SK-N-SH (cell line): ENCODE measurements around the gene PDF. TPM values are rescaled to one million over a fixed set of nuclear protein-coding genes. Genes with fewer than 3 reads are reported as not detected.

ENCODE experiments used
- CTCF ChIA-PET: fragments of 300-600, 350-600 bp; formaldehyde crosslinking; extraction: SDS; loops from one replicate; lab custom pipeline; 2021; lab: Yijun Ruan, JAX
- POLR2A ChIA-PET: fragments of 350-600 bp; sonication (Branson Sonifier 250); formaldehyde crosslinking; extraction: SDS; loops from one replicate; lab custom pipeline; 2020; ENCODE audit warnings: antibody characterized with exemption, inconsistent platforms; lab: Yijun Ruan, JAX
- DNase-seq: peaks from one replicate; pipeline ENCODE4 v3.0.0; 2012
- H2AFZ ChIP-seq: fragments of 200-600 bp; sonication (generic); 2 replicates; pipeline ENCODE4 v1.8.1; 2016; ENCODE audit warnings: antibody characterized with exemption, mild to moderate bottlenecking, low read depth
- H3F3A ChIP-seq: fragments of 200-600 bp; sonication (generic); replicated peaks from 2 replicates; pipeline ENCODE3; 2016; ENCODE audit warnings: antibody characterized with exemption, mild to moderate bottlenecking; ENCODE audit not compliant: insufficient read depth
- H3K27ac ChIP-seq, 2 experiments: fragments of 200-500 bp in 1 of 2; fragments of 200-600 bp in 1 of 2; sonication (Bioruptor generic) in 1 of 2; sonication (generic), shearing (Covaris generic) in 1 of 2; 2 replicates each; pipeline versions ENCODE4 v1.5.1 to v1.6.1; 2014 to 2016; ENCODE audit warnings: low read depth in 2 of 2, inconsistent platforms in 1 of 2, low read length in 1 of 2, mild to moderate bottlenecking in 1 of 2, mixed read lengths in 1 of 2
- H3K27me3 ChIP-seq: fragments of 200-600 bp; sonication (generic), shearing (Covaris generic); 2 replicates; pipeline ENCODE4 v1.6.1; 2016; ENCODE audit warnings: mixed run types; ENCODE audit not compliant: insufficient read depth
- H3K36me3 ChIP-seq, 2 experiments: fragments of 200-500 bp in 1 of 2; fragments of 200-600 bp in 1 of 2; sonication (Bioruptor generic) in 1 of 2; sonication (generic) in 1 of 2; replicated peaks in 1 of 2; 2 replicates each; pipeline versions ENCODE3 to v1.5.1; 2014 to 2016; ENCODE audit warnings: low read length in 1 of 2, mild to moderate bottlenecking in 1 of 2; ENCODE audit not compliant: insufficient read depth in 2 of 2, control insufficient read depth in 1 of 2
- H3K4me1 ChIP-seq, 2 experiments: fragments of 200-500 bp in 1 of 2; fragments of 200-600 bp in 1 of 2; sonication (Bioruptor generic) in 1 of 2; sonication (generic), shearing (Covaris generic) in 1 of 2; 2 replicates each; pipeline versions ENCODE4 v1.5.1 to v1.6.1; 2014 to 2016; ENCODE audit warnings: low read depth in 1 of 2, low read length in 1 of 2, mixed run types in 1 of 2; ENCODE audit not compliant: insufficient read depth in 2 of 2, control insufficient read depth in 1 of 2
- H3K4me2 ChIP-seq: fragments of 200-600 bp; sonication (generic), shearing (Covaris generic); 2 replicates; pipeline ENCODE4 v1.6.1; 2017; ENCODE audit warnings: mixed run types
- H3K4me3 ChIP-seq, 2 experiments: fragments of 200-500 bp in 1 of 2; fragments of 200-600 bp in 1 of 2; sonication (Bioruptor generic) in 1 of 2; sonication (generic), shearing (Covaris generic) in 1 of 2; 2 replicates each; pipeline versions ENCODE4 v1.5.1 to v1.8.1; 2014 to 2016; ENCODE audit warnings: low read depth in 2 of 2, inconsistent platforms in 1 of 2, low read length in 1 of 2, mild to moderate bottlenecking in 1 of 2, mixed read lengths in 1 of 2, moderate library complexity in 1 of 2
- H3K79me2 ChIP-seq: fragments of 200-600 bp; sonication (generic); 2 replicates; pipeline ENCODE4 v1.8.1; 2017; ENCODE audit warnings: mild to moderate bottlenecking; ENCODE audit not compliant: insufficient read depth
- H3K9ac ChIP-seq: fragments of 200-600 bp; sonication (generic); 2 replicates; pipeline ENCODE4 v1.6.1; 2017; ENCODE audit warnings: mixed run types
- H3K9me2 ChIP-seq: fragments of 200-600 bp; sonication (generic); 2 replicates; pipeline ENCODE4 v1.6.1; 2017; ENCODE audit warnings: mixed run types
- H3K9me3 ChIP-seq: fragments of 200-600 bp; sonication (generic); 2 replicates; pipeline ENCODE4 v1.6.1; 2017; ENCODE audit warnings: mixed run types, mild to moderate bottlenecking, moderate library complexity
- H4K20me1 ChIP-seq: fragments of 200-600 bp; sonication (generic); 2 replicates; pipeline ENCODE4 v1.6.1; 2017; ENCODE audit warnings: mild to moderate bottlenecking, mixed run types; ENCODE audit not compliant: insufficient read depth
- CHD2 ChIP-seq: fragments of 150-350 bp; IDR thresholded peaks from 2 replicates; pipeline ENCODE4 v1.6.1; 2018; ENCODE audit warnings: low read length; ENCODE audit not compliant: partially characterized antibody
- EP300 ChIP-seq, 2 experiments: IDR thresholded peaks; 2 replicates each; pipeline versions ENCODE4 v1.4.0 to v1.6.1; 2012; ENCODE audit warnings: borderline replicate concordance in 1 of 2, low read depth in 1 of 2, low read length in 1 of 2
- FOXJ3 ChIP-seq: sonication (generic); formaldehyde crosslinking; IDR thresholded peaks from 2 replicates; pipeline ENCODE4 v1.5.1; 2020; ENCODE audit warnings: mild to moderate bottlenecking, missing genetic modification reagents
- FOXM1 ChIP-seq: IDR thresholded peaks from 2 replicates; pipeline ENCODE4 v1.4.0; 2012; ENCODE audit warnings: low read depth, mild to moderate bottlenecking
- MXI1 ChIP-seq: IDR thresholded peaks from 2 replicates; pipeline ENCODE4 v1.6.1; 2012; ENCODE audit warnings: mild to moderate bottlenecking, low read depth, low read length, improper control_type of control experiment
- POLR2AphosphoS5 ChIP-seq: IDR thresholded peaks from 2 replicates; pipeline ENCODE4 v1.6.1; 2012; ENCODE audit warnings: low read depth, low read length
- SMC3 ChIP-seq: IDR thresholded peaks from 2 replicates; pipeline ENCODE4 v1.6.1; 2012; ENCODE audit warnings: low read depth, low read length, improper control_type of control experiment
- YY1 ChIP-seq: IDR thresholded peaks from 2 replicates; pipeline ENCODE4 v1.4.0; 2012; ENCODE audit warnings: low read depth, mild to moderate bottlenecking
- WGBS: methylation state at CpG from one replicate; pipeline ENCODE4 v1.1.6; 2017; ENCODE audit warnings: low lambda C conversion rate; 5-methylcytosine and 5-hydroxymethylcytosine counted together
- polyA plus RNA-seq, 3 experiments: library from polyadenylated mRNA; depleted of rRNA; stranded (reverse); fragments of >200 nt; gene quantifications; 2 replicates each; pipeline ENCODE4 v1.2.3, GENCODE V29; 2012
- TF ChIP-seq, protein P1 (sequence below): IDR thresholded peaks from 2 replicates; pipeline ENCODE4 v1.4.0; 2012; ENCODE audit warnings: low read depth, borderline replicate concordance
- TF ChIP-seq, protein P2 (sequence below): IDR thresholded peaks from 2 replicates; pipeline ENCODE4 v1.4.0; 2012; ENCODE audit warnings: low read depth, borderline replicate concordance
- TF ChIP-seq, protein P3 (sequence below): fragments of 150-350 bp; IDR thresholded peaks from 2 replicates; pipeline ENCODE4 v1.6.1; 2016; ENCODE audit warnings: mild to moderate bottlenecking, low read depth, low read length
- TF ChIP-seq, protein P4 (sequence below): IDR thresholded peaks from 2 replicates; pipeline ENCODE4; 2012

PDF gene
- polyA plus RNA-seq, 1 of the 3 experiments (the other 2 are of a cell fraction) = 22.0 TPM

DNA sequence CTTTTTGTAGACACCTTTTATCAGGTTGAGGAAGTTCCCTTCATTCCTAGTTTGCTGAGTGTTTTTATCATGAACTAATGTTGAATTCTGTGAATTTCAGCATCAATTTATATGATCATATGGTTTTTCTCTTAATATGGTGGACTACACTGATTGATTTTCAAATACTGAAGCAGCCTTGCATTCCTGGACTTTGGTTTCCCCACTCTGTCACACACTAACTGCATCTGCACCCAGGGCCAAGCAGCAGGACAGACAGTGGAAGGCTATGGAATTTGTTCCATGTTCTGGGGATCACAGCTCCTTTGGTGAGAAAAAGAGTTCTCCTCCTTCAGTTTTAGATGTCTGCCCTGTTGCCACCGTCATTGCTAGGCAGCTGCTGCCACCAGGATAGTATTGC, 47.6 kb upstream of the PDF start:
- H3K4me1 ChIP-seq = no peaks in the 10 kb centered on the region
- TF ChIP-seq, protein P1, sequence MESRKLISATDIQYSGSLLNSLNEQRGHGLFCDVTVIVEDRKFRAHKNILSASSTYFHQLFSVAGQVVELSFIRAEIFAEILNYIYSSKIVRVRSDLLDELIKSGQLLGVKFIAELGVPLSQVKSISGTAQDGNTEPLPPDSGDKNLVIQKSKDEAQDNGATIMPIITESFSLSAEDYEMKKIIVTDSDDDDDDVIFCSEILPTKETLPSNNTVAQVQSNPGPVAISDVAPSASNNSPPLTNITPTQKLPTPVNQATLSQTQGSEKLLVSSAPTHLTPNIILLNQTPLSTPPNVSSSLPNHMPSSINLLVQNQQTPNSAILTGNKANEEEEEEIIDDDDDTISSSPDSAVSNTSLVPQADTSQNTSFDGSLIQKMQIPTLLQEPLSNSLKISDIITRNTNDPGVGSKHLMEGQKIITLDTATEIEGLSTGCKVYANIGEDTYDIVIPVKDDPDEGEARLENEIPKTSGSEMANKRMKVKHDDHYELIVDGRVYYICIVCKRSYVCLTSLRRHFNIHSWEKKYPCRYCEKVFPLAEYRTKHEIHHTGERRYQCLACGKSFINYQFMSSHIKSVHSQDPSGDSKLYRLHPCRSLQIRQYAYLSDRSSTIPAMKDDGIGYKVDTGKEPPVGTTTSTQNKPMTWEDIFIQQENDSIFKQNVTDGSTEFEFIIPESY = no peak
- TF ChIP-seq FOXM1 (no peak), CHD2 (no peak), YY1 (no peak), POLR2AphosphoS5 (no peak), SMC3 (no peak), MXI1 (no peak), FOXJ3 (CRISPR knock-in tag) (no peak), EP300 (IDR thresholded peaks at IDR 0.05; ENCODE audit: borderline replicate concordance in 1 of 2, low read depth in 1 of 2, low read length in 1 of 2) (no peak)
- TF ChIP-seq, protein P2, sequence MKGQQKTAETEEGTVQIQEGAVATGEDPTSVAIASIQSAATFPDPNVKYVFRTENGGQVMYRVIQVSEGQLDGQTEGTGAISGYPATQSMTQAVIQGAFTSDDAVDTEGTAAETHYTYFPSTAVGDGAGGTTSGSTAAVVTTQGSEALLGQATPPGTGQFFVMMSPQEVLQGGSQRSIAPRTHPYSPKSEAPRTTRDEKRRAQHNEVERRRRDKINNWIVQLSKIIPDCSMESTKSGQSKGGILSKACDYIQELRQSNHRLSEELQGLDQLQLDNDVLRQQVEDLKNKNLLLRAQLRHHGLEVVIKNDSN = no peak
- TF ChIP-seq, protein P3, sequence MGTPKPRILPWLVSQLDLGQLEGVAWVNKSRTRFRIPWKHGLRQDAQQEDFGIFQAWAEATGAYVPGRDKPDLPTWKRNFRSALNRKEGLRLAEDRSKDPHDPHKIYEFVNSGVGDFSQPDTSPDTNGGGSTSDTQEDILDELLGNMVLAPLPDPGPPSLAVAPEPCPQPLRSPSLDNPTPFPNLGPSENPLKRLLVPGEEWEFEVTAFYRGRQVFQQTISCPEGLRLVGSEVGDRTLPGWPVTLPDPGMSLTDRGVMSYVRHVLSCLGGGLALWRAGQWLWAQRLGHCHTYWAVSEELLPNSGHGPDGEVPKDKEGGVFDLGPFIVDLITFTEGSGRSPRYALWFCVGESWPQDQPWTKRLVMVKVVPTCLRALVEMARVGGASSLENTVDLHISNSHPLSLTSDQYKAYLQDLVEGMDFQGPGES = no peak
- TF ChIP-seq, protein P4, sequence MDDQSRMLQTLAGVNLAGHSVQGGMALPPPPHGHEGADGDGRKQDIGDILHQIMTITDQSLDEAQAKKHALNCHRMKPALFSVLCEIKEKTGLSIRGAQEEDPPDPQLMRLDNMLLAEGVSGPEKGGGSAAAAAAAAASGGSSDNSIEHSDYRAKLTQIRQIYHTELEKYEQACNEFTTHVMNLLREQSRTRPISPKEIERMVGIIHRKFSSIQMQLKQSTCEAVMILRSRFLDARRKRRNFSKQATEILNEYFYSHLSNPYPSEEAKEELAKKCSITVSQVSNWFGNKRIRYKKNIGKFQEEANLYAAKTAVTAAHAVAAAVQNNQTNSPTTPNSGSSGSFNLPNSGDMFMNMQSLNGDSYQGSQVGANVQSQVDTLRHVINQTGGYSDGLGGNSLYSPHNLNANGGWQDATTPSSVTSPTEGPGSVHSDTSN = no peak
- TF ChIP-seq, all 33 proteins: peak for 0
- Histone ChIP-seq H3K9ac (no peak overlapping the region), H3K79me2 (peaks cover 54% of the 10 kb centered on the region; the same call in 1 of the 2 replicates), H3K27ac (peak overlapping the region in 1 of 2 experiments; percentile 52; a peak in 1 of 4 replicates), H3K4me3 (no peak overlapping the region), H3K27me3 (no peaks in the 10 kb centered on the region), H3F3A (peaks cover 31% of the 10 kb centered on the region), H3K4me2 (no peak overlapping the region), H4K20me1 (no peaks in the 10 kb centered on the region), H3K36me3 (peaks cover 36 to 65% of the 10 kb centered on the region in 2 experiments), H3K9me2 (no peaks in the 10 kb centered on the region), H2AFZ (no peak overlapping the region), H3K9me3 (no peaks in the 10 kb centered on the region)
- POLR2A ChIA-PET = no interaction called here
- CTCF ChIA-PET = no interaction called here
- DNase-seq = no peak
- WGBS = 78% methylated on average over 1 of the region's 1 CpG
